HepG2 (cell line): Measurements from ENCODE around the gene FLAD1. TPM values are rescaled to one million over a fixed set of nuclear protein-coding genes. Genes with fewer than 3 reads are reported as not detected.

Experiments
- AFF4 ChIP-seq: sonication (generic); formaldehyde crosslinking; IDR thresholded peaks from 2 replicates; pipeline ENCODE4 v1.4.0; 2020; ENCODE audit warnings: missing genetic modification reagents
- AGO2 ChIP-seq: fragments of 200-400 bp; formaldehyde crosslinking; optimal IDR thresholded peaks from 2 replicates; pipeline ENCODE3; 2017; ENCODE audit warnings: mild to moderate bottlenecking, low read depth, low read length, moderate library complexity
- ARNT2 ChIP-seq: sonication (generic); formaldehyde crosslinking; IDR thresholded peaks from 2 replicates; pipeline ENCODE4 v1.8.0; 2022; ENCODE audit warnings: mild to moderate bottlenecking, low read depth, missing genetic modification reagents, moderate library complexity
- CEBPG ChIP-seq: IDR thresholded peaks from 2 replicates; pipeline ENCODE4 v1.6.1; 2016
- CREBL2 ChIP-seq: sonication (generic); formaldehyde crosslinking; IDR thresholded peaks from 2 replicates; pipeline ENCODE4 v1.8.1; 2023; ENCODE audit warnings: missing genetic modification reagents, mild to moderate bottlenecking, borderline replicate concordance
- HBP1 ChIP-seq: IDR thresholded peaks from 2 replicates; pipeline ENCODE4 v1.6.1; 2016; ENCODE audit warnings: low read depth, control low read depth
- HDAC6 ChIP-seq: fragments of 200-600 bp; sonication (generic); IDR thresholded peaks from 2 replicates; pipeline ENCODE4 v1.7.0; 2017; ENCODE audit warnings: mild to moderate bottlenecking, antibody characterized with exemption, low read length, low read depth
- MED13 ChIP-seq: sonication (generic); formaldehyde crosslinking; IDR thresholded peaks from 2 replicates; pipeline ENCODE4 v1.5.0; 2020; ENCODE audit warnings: missing genetic modification reagents
- MEIS2 ChIP-seq: sonication (generic); formaldehyde crosslinking; IDR thresholded peaks from 2 replicates; pipeline ENCODE4 v1.9.0; 2021; ENCODE audit warnings: mild to moderate bottlenecking, missing genetic modification reagents
- MLXIP ChIP-seq: sonication (generic); formaldehyde crosslinking; IDR thresholded peaks from 2 replicates; pipeline ENCODE4 v1.9.0; 2021; ENCODE audit warnings: missing genetic modification reagents, borderline replicate concordance
- POLR2AphosphoS5 ChIP-seq: IDR thresholded peaks from 2 replicates; pipeline ENCODE4 v1.6.1; 2012; ENCODE audit warnings: low read depth, low read length
- RNF2 ChIP-seq: fragments of 450-650 bp; conservative IDR thresholded peaks from 2 replicates; pipeline ENCODE4 v1.6.1; 2016; ENCODE audit warnings: low read depth
- THAP8 ChIP-seq: sonication (generic); formaldehyde crosslinking; IDR thresholded peaks from 2 replicates; pipeline ENCODE4 v1.5.1; 2020; ENCODE audit warnings: missing genetic modification reagents, mild to moderate bottlenecking, borderline replicate concordance
- ZBTB8A ChIP-seq: sonication (generic); formaldehyde crosslinking; IDR thresholded peaks from 2 replicates; pipeline ENCODE4 v1.4.0; 2020; ENCODE audit warnings: mild to moderate bottlenecking, low read depth, missing genetic modification reagents, borderline replicate concordance
- ZMYM2 ChIP-seq: sonication (generic); formaldehyde crosslinking; IDR thresholded peaks from 2 replicates; pipeline ENCODE4 v1.8.0; 2022; ENCODE audit warnings: mild to moderate bottlenecking, missing genetic modification reagents
- ZNF136 ChIP-seq: sonication (generic); formaldehyde crosslinking; IDR thresholded peaks from 2 replicates; pipeline ENCODE4 v1.8.1; 2022; ENCODE audit warnings: low read depth, mild to moderate bottlenecking, moderate library complexity, missing genetic modification reagents
- ZNF207 ChIP-seq: fragments of 450-650 bp; IDR thresholded peaks from 2 replicates; pipeline ENCODE4 v1.6.1; 2016; ENCODE audit warnings: antibody characterized with exemption, borderline replicate concordance
- ZNF3 ChIP-seq: IDR thresholded peaks from 2 replicates; pipeline ENCODE4 v1.7.0; 2017; ENCODE audit warnings: inconsistent platforms
- ZNF367 ChIP-seq: sonication (generic); formaldehyde crosslinking; IDR thresholded peaks from 2 replicates; pipeline ENCODE4 v1.4.0; 2020; ENCODE audit warnings: missing genetic modification reagents, borderline replicate concordance
- ZNF616 ChIP-seq: sonication (generic); formaldehyde crosslinking; IDR thresholded peaks from 2 replicates; pipeline ENCODE4 v1.5.0; 2020; ENCODE audit warnings: low read depth, mild to moderate bottlenecking, missing genetic modification reagents
- ZNF644 ChIP-seq: IDR thresholded peaks from 2 replicates; pipeline ENCODE4 v1.6.1; 2016; ENCODE audit warnings: low read depth
- polyA plus RNA-seq, 8 experiments: library from polyadenylated mRNA; depleted of rRNA in 3 of 8; stranded (reverse) in 7 of 8; unstranded in 1 of 8; fragments of >200 nt; fragmentation: Illumina TruSeq in 4 of 8; extraction: Trizol in 4 of 8; gene quantifications; 2 replicates each; pipeline versions ENCODE4 v1.2.1 to v1.2.3, GENCODE V29; 2011 to 2016; ENCODE audit warnings: low read depth in 4 of 8, missing spikeins in 1 of 8, mixed read lengths in 1 of 8; ENCODE audit not compliant: insufficient read depth in 1 of 8
- total RNA-seq, 5 experiments: library from RNA; depleted of rRNA; stranded (reverse); fragments of >200 nt; fragmentation: Illumina TruSeq; extraction: Trizol; gene quantifications; 2 replicates each; pipeline ENCODE4 v1.2.3, GENCODE V29; 2016; ENCODE audit warnings: low read depth in 1 of 5

FLAD1 gene
- total and polyA plus RNA-seq, 2 of the 13 experiments (the other 11 are each of a cell fraction or from before 2014, with no cell fraction given): 25.9 to 32.8 TPM

- TF ChIP-seq ZBTB8A (CRISPR knock-in tag): no peak
- TF ChIP-seq MED13 (CRISPR knock-in tag): no peak
- TF ChIP-seq HDAC6: no peak
- no peak for TF ChIP-seq ZNF207
- no peak for TF ChIP-seq MEIS2 (CRISPR knock-in tag)
- no peak for TF ChIP-seq ZMYM2 (CRISPR knock-in tag)
- no peak for TF ChIP-seq CEBPG (CRISPR knock-in tag)
- TF ChIP-seq HBP1 (CRISPR knock-in tag): peak; percentile 62; the same call in 1 of the 2 replicates
- TF ChIP-seq CREBL2 (CRISPR knock-in tag): no peak
- no peak for TF ChIP-seq AGO2
- no peak; the same call in 1 of the 2 replicates for TF ChIP-seq ARNT2 (CRISPR knock-in tag)
- no peak for TF ChIP-seq MLXIP (CRISPR knock-in tag)
- TF ChIP-seq ZNF644 (CRISPR knock-in tag): no peak
- no peak for TF ChIP-seq RNF2
- TF ChIP-seq POLR2AphosphoS5: peak; percentile 60
- no peak for TF ChIP-seq ZNF616
- TF ChIP-seq ZNF3 (CRISPR knock-in tag): no peak
- no peak for TF ChIP-seq ZNF136
- no peak for TF ChIP-seq THAP8 (CRISPR knock-in tag)
- no peak for TF ChIP-seq AFF4 (CRISPR knock-in tag)
- TF ChIP-seq ZNF367 (CRISPR knock-in tag): no peak
Measured at GRCh38 chr1:154937085-154937987, 45.8 kb upstream of the FLAD1 start (continued).
